Mesenchymal stem cell (in vitro differentiated cells and primary cell): ENCODE results near the gene AHSG.
A peak's percentile ranks its signal among the peaks of the same experiment; 100 is the strongest.

Source experiments
- DNase-seq: peaks from one replicate; pipeline ENCODE4 v3.0.0-alpha.2; 2013
- H2AFZ ChIP-seq: one replicate; pipeline ENCODE4 v1.6.1; 2013; ENCODE audit warnings: low read depth, mild to moderate bottlenecking, control low read depth, inconsistent platforms, low read length, moderate library complexity
- H2AK5ac ChIP-seq: 2 replicates; pipeline ENCODE4 v1.6.1; 2013; ENCODE audit warnings: low read length, moderate library complexity, mild to moderate bottlenecking, inconsistent platforms; ENCODE audit not compliant: severe bottlenecking
- H2BK120ac ChIP-seq: one replicate; pipeline ENCODE4 v1.6.1; 2013; ENCODE audit warnings: low read depth, mild to moderate bottlenecking, inconsistent platforms, low read length, moderate library complexity
- H2BK12ac ChIP-seq, 2 experiments: one replicate each; pipeline ENCODE4 v1.6.1; 2013; ENCODE audit warnings: inconsistent platforms in 2 of 2, low read length in 2 of 2, mild to moderate bottlenecking in 2 of 2, moderate library complexity in 2 of 2, control low read depth in 1 of 2
- H2BK15ac ChIP-seq: one replicate; pipeline ENCODE4 v1.6.1; 2013; ENCODE audit warnings: mild to moderate bottlenecking, low read depth, inconsistent platforms; ENCODE audit not compliant: poor library complexity, severe bottlenecking
- H2BK5ac ChIP-seq: 2 replicates; pipeline ENCODE4 v1.6.1; 2013; ENCODE audit warnings: low read depth, mild to moderate bottlenecking, low read length, control low read depth, inconsistent platforms; ENCODE audit not compliant: poor library complexity, severe bottlenecking
- H3K14ac ChIP-seq, 2 experiments: one replicate each; pipeline ENCODE4 v1.6.1; 2013; ENCODE audit warnings: inconsistent platforms in 2 of 2, low read length in 2 of 2, control low read depth in 1 of 2, mild to moderate bottlenecking in 1 of 2, moderate library complexity in 1 of 2
- H3K18ac ChIP-seq, 2 experiments: one replicate each; pipeline ENCODE4 v1.6.1; 2013; ENCODE audit warnings: inconsistent platforms in 2 of 2, low read length in 2 of 2, control low read depth in 1 of 2, low read depth in 1 of 2, mild to moderate bottlenecking in 1 of 2
- H3K23ac ChIP-seq, 2 experiments: one replicate each; pipeline ENCODE4 v1.6.1; 2013; ENCODE audit warnings: inconsistent platforms in 2 of 2, low read length in 2 of 2, mild to moderate bottlenecking in 2 of 2, moderate library complexity in 2 of 2, control low read depth in 1 of 2
- H3K27ac ChIP-seq: 2 replicates; pipeline ENCODE4 v1.5.1; 2013; ENCODE audit warnings: mild to moderate bottlenecking, moderate library complexity, low read length, control low read depth, inconsistent platforms; ENCODE audit not compliant: poor library complexity, severe bottlenecking
- H3K27me3 ChIP-seq, 2 experiments: 2 replicates each; pipeline versions ENCODE4 v1.6.1 to v1.7.0; 2013; ENCODE audit warnings: low read length in 2 of 2, mild to moderate bottlenecking in 2 of 2, moderate library complexity in 2 of 2, control low read depth in 1 of 2, inconsistent platforms in 1 of 2; ENCODE audit not compliant: control insufficient read depth in 1 of 2, insufficient read depth in 1 of 2
- H3K36me3 ChIP-seq, 2 experiments: 2 replicates each; pipeline versions ENCODE4 v1.6.1 to v1.7.0; 2013; ENCODE audit warnings: low read length in 2 of 2, control low read depth in 1 of 2, inconsistent platforms in 1 of 2, low read depth in 1 of 2, mild to moderate bottlenecking in 1 of 2; ENCODE audit not compliant: insufficient read depth in 2 of 2, control insufficient read depth in 1 of 2
- H3K4ac ChIP-seq, 2 experiments: one replicate each; pipeline ENCODE4 v1.6.1; 2013; ENCODE audit warnings: inconsistent platforms in 2 of 2, low read length in 2 of 2, mild to moderate bottlenecking in 2 of 2, moderate library complexity in 2 of 2, control low read depth in 1 of 2, low read depth in 1 of 2
- H3K4me1 ChIP-seq: 2 replicates; pipeline ENCODE4 v1.6.1; 2013; ENCODE audit warnings: low read depth, low read length, control low read depth; ENCODE audit not compliant: control insufficient read depth, insufficient read depth
- H3K4me2 ChIP-seq: 2 replicates; pipeline ENCODE4 v1.6.1; 2013; ENCODE audit warnings: low read length, mild to moderate bottlenecking, inconsistent platforms; ENCODE audit not compliant: poor library complexity, severe bottlenecking
- H3K4me3 ChIP-seq, 2 experiments: 2 replicates each; pipeline versions ENCODE4 v1.5.1 to v1.7.0; 2013; ENCODE audit warnings: low read length in 2 of 2, mild to moderate bottlenecking in 2 of 2, control low read depth in 1 of 2, low read depth in 1 of 2; ENCODE audit not compliant: insufficient read depth in 1 of 2
- H3K79me1 ChIP-seq: replicated peaks from 2 replicates; pipeline ENCODE4 v1.6.1; 2013; ENCODE audit warnings: mild to moderate bottlenecking, control low read depth, low read length, inconsistent platforms; ENCODE audit not compliant: poor library complexity, severe bottlenecking
- H3K9ac ChIP-seq: 2 replicates; pipeline ENCODE4 v1.7.0; 2013; ENCODE audit warnings: mild to moderate bottlenecking, low read length, moderate library complexity
- H3K9me3 ChIP-seq: 2 replicates; pipeline ENCODE4 v1.7.0; 2013; ENCODE audit warnings: mild to moderate bottlenecking, low read length; ENCODE audit not compliant: control insufficient read depth
- H4K8ac ChIP-seq: one replicate; pipeline ENCODE4 v1.6.1; 2013; ENCODE audit warnings: inconsistent platforms, mild to moderate bottlenecking, low read length, moderate library complexity
- H4K91ac ChIP-seq: one replicate; pipeline ENCODE4 v1.6.1; 2013; ENCODE audit warnings: mild to moderate bottlenecking, low read length, inconsistent platforms
- WGBS: methylation state at CpG from one replicate; pipeline ENCODE4 v1.1.7; 2013; ENCODE audit warnings: mixed read lengths; 5-methylcytosine and 5-hydroxymethylcytosine counted together

The AHSG gene

GRCh38 chr3:186587183-186587582 is 25.7 kb upstream of the AHSG start:
- no peak overlapping the region for H3K9ac ChIP-seq
- H3K79me1 ChIP-seq, result no peaks in the 10 kb centered on the region
- H2BK12ac ChIP-seq, result no peak overlapping the region
- H3K23ac ChIP-seq, result no peak overlapping the region
- peaks cover 0 to 41% of the 10 kb centered on the region in 2 experiments for H3K36me3 ChIP-seq
- no peak overlapping the region for H4K8ac ChIP-seq
- no peaks in the 10 kb centered on the region for H3K9me3 ChIP-seq
- no peak overlapping the region for H3K27ac ChIP-seq
- no peaks in the 10 kb centered on the region for H3K4me1 ChIP-seq
- no peak overlapping the region for H3K18ac ChIP-seq
- no peak overlapping the region for H4K91ac ChIP-seq
- no peak overlapping the region for H3K4me2 ChIP-seq
- no peak overlapping the region for H3K4ac ChIP-seq
- DNase-seq, result no peak
- H2AFZ ChIP-seq, result no peak overlapping the region
- no peak overlapping the region for H3K4me3 ChIP-seq
- H2BK120ac ChIP-seq, result no peak overlapping the region
- no peak overlapping the region for H2BK5ac ChIP-seq
- no peaks in the 10 kb centered on the region for H3K27me3 ChIP-seq
- H2BK15ac ChIP-seq, result no peak overlapping the region
- no peak overlapping the region for H2AK5ac ChIP-seq
- H3K14ac ChIP-seq, result no peak overlapping the region

GRCh38 chr3:186588632-186589031 is 24.2 kb upstream of the AHSG start:
- WGBS, result 100% methylated on average over 2 of the region's 2 CpGs
- Histone ChIP-seq H3K27ac (no peak overlapping the region), H3K14ac (no peak overlapping the region), H4K8ac (no peak overlapping the region), H3K36me3 (peaks cover 0 to 27% of the 10 kb centered on the region in 2 experiments), H2AFZ (no peak overlapping the region), H3K4me3 (no peak overlapping the region), H3K18ac (no peak overlapping the region), H2BK15ac (no peak overlapping the region), H3K4ac (no peak overlapping the region), H3K79me1 (no peaks in the 10 kb centered on the region), H3K9me3 (no peaks in the 10 kb centered on the region), H3K4me2 (no peak overlapping the region), H3K4me1 (no peaks in the 10 kb centered on the region), H3K23ac (no peak overlapping the region), H2BK12ac (no peak overlapping the region), H3K27me3 (no peaks in the 10 kb centered on the region), H2BK5ac (no peak overlapping the region), H4K91ac (no peak overlapping the region), H2BK120ac (no peak overlapping the region), H2AK5ac (no peak overlapping the region), H3K9ac (no peak overlapping the region)
- no peak for DNase-seq

GRCh38 chr3:186589121-186589520 is 23.7 kb upstream of the AHSG start:
- WGBS, result no CpG with 5 or more reads among the region's 3 CpGs
- H3K9ac ChIP-seq, result no peak overlapping the region

GRCh38 chr3:186589856-186590579 is 22.8 kb upstream of the AHSG start:
- Histone ChIP-seq H3K23ac (no peak overlapping the region), H3K27me3 (no peaks in the 10 kb centered on the region), H3K4ac (no peak overlapping the region), H3K4me1 (no peaks in the 10 kb centered on the region), H4K91ac (no peak overlapping the region), H2BK5ac (no peak overlapping the region), H3K18ac (no peak overlapping the region), H3K4me3 (no peak overlapping the region), H3K14ac (no peak overlapping the region), H3K9ac (no peak overlapping the region), H2BK120ac (no peak overlapping the region), H2BK12ac (no peak overlapping the region), H4K8ac (no peak overlapping the region), H2BK15ac (no peak overlapping the region), H3K4me2 (no peak overlapping the region), H2AK5ac (no peak overlapping the region), H3K36me3 (peaks cover 0 to 13% of the 10 kb centered on the region in 2 experiments), H2AFZ (no peak overlapping the region), H3K79me1 (no peaks in the 10 kb centered on the region), H3K9me3 (no peaks in the 10 kb centered on the region), H3K27ac (no peak overlapping the region)
- DNase-seq, result no peak
- 80% methylated on average over 2 of the region's 5 CpGs for WGBS

More at GRCh38 chr3:186589121-186589520, 23.7 kb upstream of the AHSG start:
- peaks cover 0 to 22% of the 10 kb centered on the region in 2 experiments for H3K36me3 ChIP-seq
- no peak overlapping the region for H2BK15ac ChIP-seq
- no peak overlapping the region for H2BK5ac ChIP-seq
- H3K23ac ChIP-seq, result no peak overlapping the region
- H4K91ac ChIP-seq, result no peak overlapping the region
- no peak overlapping the region for H3K4me2 ChIP-seq
- no peak overlapping the region for H2AK5ac ChIP-seq
- H3K4me1 ChIP-seq, result no peaks in the 10 kb centered on the region
- no peak overlapping the region for H3K27ac ChIP-seq
- no peak overlapping the region for H3K4me3 ChIP-seq
- no peak overlapping the region for H2AFZ ChIP-seq
- no peaks in the 10 kb centered on the region for H3K27me3 ChIP-seq
- H3K79me1 ChIP-seq, result no peaks in the 10 kb centered on the region
- no peak overlapping the region for H3K14ac ChIP-seq
- H3K4ac ChIP-seq, result no peak overlapping the region
- H2BK12ac ChIP-seq, result no peak overlapping the region
- H3K18ac ChIP-seq, result no peak overlapping the region
- no peak overlapping the region for H2BK120ac ChIP-seq
- no peaks in the 10 kb centered on the region for H3K9me3 ChIP-seq
- no peak overlapping the region for H4K8ac ChIP-seq
- DNase-seq, result peak; percentile 10
